Thoracic aorta (tissue), 2 donors: ENCODE data around the gene ETFDH. TPM values are rescaled to one million over a fixed set of nuclear protein-coding genes. Genes with fewer than 3 reads are reported as not detected.

Source experiments
- ATAC-seq: fragments of 150-250 bp; one replicate; pipeline ENCODE4 v1.8.0; 2017; ENCODE audit warnings: low read depth; ENCODE audit not compliant: insufficient number of reproducible peaks, low FRiP score
- DNase-seq: peaks from one replicate; pipeline ENCODE4 v3.0.0-alpha.2; 2020; ENCODE audit warnings: low spot score
- H3K27ac ChIP-seq, 2 donors: fragments of 200-600 bp; sonication (generic); 1 replicate in 1 of 2; 2 replicates in 1 of 2; pipeline ENCODE4 v1.5.1; 2016; ENCODE audit warnings: mild to moderate bottlenecking in 2 of 2, moderate library complexity in 2 of 2
- H3K27me3 ChIP-seq: fragments of 200-600 bp; sonication (generic); replicated peaks from 2 replicates; pipeline ENCODE4 v1.6.0; 2016; ENCODE audit warnings: mild to moderate bottlenecking; ENCODE audit not compliant: insufficient read depth
- H3K36me3 ChIP-seq: fragments of 200-600 bp; sonication (generic); one replicate; pipeline ENCODE4 v1.5.1; 2016
- H3K4me1 ChIP-seq, 2 donors: fragments of 200-600 bp; sonication (generic); 1 replicate in 1 of 2; 2 replicates in 1 of 2; pipeline versions ENCODE4 v1.5.1 to v1.6.0; 2016; ENCODE audit warnings: low read depth in 2 of 2, mild to moderate bottlenecking in 1 of 2; ENCODE audit not compliant: control insufficient read depth in 1 of 2
- H3K4me3 ChIP-seq: fragments of 200-600 bp; sonication (generic); 2 replicates; pipeline ENCODE4 v1.5.1; 2016; ENCODE audit warnings: mild to moderate bottlenecking
- H3K9me3 ChIP-seq: fragments of 200-600 bp; sonication (generic); 2 replicates; pipeline ENCODE4 v1.5.1; 2016
- total RNA-seq, 2 donors: library from RNA; depleted of rRNA; stranded (reverse); fragments of >200 nt; gene quantifications; one replicate each; pipeline versions ENCODE4 v1.1.0 to v1.2.3, GENCODE V29; 2016
- TF ChIP-seq, protein P1 (sequence below): fragments of 200-600 bp; sonication (generic); IDR thresholded peaks from one replicate; pipeline ENCODE4 v1.5.1; 2019; ENCODE audit warnings: antibody characterized with exemption

The ETFDH gene
- total RNA-seq, 2 donors from 2014 or later = 15.6 to 18.6 TPM

DNA sequence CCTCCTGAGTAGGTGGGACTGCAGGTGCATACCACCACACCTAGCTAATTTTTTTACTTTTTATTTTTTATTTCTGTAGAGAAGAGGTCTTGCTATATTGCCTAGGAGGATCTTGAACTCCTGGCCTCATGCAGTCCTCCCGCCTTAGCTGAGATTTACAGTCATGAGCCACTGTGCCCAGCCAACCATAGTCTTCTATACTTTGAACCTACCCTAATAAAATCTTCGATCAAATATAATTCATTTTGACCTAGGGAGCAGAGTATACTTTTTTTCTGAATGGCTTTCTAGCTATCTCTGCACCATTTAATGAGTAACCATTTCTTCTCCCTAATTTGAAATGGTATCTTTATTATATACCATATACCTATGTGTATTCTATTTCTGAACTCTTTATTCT is 6.7 kb downstream of the ETFDH start:
- H3K4me1 ChIP-seq = peaks cover 0 to under 1% of the 10 kb centered on the region in 2 donors
- no peak overlapping the region for H3K27ac ChIP-seq
- H3K4me3 ChIP-seq = no peak overlapping the region
- no peak for DNase-seq
- H3K9me3 ChIP-seq = no peaks in the 10 kb centered on the region
- H3K27me3 ChIP-seq = no peaks in the 10 kb centered on the region
- TF ChIP-seq, protein P1, sequence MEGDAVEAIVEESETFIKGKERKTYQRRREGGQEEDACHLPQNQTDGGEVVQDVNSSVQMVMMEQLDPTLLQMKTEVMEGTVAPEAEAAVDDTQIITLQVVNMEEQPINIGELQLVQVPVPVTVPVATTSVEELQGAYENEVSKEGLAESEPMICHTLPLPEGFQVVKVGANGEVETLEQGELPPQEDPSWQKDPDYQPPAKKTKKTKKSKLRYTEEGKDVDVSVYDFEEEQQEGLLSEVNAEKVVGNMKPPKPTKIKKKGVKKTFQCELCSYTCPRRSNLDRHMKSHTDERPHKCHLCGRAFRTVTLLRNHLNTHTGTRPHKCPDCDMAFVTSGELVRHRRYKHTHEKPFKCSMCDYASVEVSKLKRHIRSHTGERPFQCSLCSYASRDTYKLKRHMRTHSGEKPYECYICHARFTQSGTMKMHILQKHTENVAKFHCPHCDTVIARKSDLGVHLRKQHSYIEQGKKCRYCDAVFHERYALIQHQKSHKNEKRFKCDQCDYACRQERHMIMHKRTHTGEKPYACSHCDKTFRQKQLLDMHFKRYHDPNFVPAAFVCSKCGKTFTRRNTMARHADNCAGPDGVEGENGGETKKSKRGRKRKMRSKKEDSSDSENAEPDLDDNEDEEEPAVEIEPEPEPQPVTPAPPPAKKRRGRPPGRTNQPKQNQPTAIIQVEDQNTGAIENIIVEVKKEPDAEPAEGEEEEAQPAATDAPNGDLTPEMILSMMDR = no peak
- no peak for ATAC-seq
- H3K36me3 ChIP-seq = no peaks in the 10 kb centered on the region

DNA sequence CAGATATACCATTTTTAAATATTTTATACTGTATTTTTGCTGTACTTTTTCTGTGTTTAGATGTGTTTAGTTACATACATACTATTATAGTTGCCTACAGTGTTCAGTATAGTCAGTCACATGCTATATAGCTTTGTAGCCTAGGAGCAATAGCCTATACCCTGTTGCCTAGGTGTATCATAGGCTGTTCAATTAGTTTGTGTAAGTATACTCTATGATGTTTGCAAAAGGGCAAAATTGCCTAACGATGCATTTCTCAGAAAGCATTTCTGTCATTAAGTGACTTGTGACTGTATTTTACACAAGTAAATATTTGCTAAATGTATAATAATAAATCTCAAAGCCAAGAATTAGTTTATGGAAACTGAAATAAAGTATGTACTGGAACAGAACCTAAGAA is 9.5 kb downstream of the ETFDH start:
- Histone ChIP-seq H3K27me3 (no peaks in the 10 kb centered on the region), H3K9me3 (no peaks in the 10 kb centered on the region), H3K4me1 (no peaks in the 10 kb centered on the region), H3K4me3 (no peak overlapping the region), H3K36me3 (peaks cover 3% of the 10 kb centered on the region), H3K27ac (no peak overlapping the region)
- ATAC-seq (no peak), DNase-seq (no peak)
- TF ChIP-seq, protein P1 = no peak

DNA sequence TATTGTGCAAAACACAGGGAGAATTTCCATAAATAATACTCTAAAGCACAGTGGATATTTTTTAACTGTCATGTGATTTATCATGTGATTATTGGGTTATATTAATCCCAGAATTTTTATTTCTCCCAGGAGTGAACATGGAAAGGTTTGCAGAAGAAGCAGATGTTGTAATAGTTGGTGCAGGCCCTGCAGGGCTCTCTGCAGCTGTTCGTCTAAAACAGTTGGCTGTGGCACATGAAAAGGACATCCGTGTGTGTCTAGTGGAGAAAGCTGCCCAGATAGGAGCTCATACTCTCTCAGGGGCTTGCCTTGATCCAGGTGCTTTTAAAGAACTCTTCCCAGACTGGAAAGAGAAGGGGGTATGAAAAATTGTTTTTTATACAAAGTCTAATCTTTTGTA is 10.0 kb downstream of the ETFDH start:
- H3K27me3 ChIP-seq = no peaks in the 10 kb centered on the region
- no peak for DNase-seq
- no peaks in the 10 kb centered on the region for H3K9me3 ChIP-seq
- ATAC-seq = no peak
- H3K36me3 ChIP-seq = peaks cover 3% of the 10 kb centered on the region
- H3K4me1 ChIP-seq = no peaks in the 10 kb centered on the region
- H3K4me3 ChIP-seq = no peak overlapping the region
- no peak overlapping the region for H3K27ac ChIP-seq
- TF ChIP-seq, protein P1 = no peak

DNA sequence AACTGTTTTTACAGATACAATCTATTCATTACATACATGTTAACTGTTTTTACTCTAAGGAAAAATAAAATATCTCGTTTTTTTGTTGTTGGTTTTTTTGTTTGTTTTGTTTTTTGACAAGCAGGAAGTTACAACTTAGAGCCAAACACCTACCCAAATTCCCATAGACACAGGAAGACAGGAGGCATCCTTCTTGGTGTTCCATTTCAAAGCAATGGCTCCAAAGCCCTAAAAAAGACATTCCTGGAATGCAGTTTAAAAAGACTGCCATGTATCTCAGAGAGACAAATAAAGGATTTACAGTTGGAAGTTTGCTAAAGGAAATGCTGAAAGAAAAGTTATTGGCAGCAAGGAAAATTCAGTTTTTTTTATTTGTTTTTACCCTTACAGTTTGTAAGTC is 16.7 kb downstream of the ETFDH start:
- no peak for ATAC-seq
- Histone ChIP-seq H3K4me3 (no peak overlapping the region), H3K36me3 (peaks cover 15% of the 10 kb centered on the region), H3K27me3 (no peaks in the 10 kb centered on the region), H3K27ac (no peak overlapping the region), H3K9me3 (no peaks in the 10 kb centered on the region), H3K4me1 (no peaks in the 10 kb centered on the region)
- no peak for DNase-seq
- TF ChIP-seq, protein P1 = no peak

DNA sequence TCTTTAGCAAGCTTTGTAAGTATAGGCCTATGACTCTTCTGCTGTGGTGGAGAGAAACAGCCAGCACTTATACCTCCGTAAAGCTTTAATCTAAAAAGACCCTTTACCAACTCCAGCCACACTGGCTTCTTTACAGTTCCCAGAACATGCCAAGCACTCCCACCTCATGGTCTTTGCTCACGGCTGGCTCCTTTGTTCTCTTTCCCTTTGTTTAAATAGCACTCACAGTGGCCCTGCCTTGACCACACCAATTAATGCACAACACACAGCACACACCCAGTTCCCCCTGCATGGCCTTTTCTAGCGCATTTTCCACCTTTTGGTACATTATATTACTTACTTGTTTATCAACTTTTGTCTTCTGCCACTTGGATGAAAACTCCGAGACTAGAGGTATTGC is 32.2 kb downstream of the ETFDH start:
- Histone ChIP-seq H3K4me3 (no peak overlapping the region), H3K4me1 (no peaks in the 10 kb centered on the region), H3K27ac (no peak overlapping the region), H3K9me3 (no peaks in the 10 kb centered on the region), H3K27me3 (no peaks in the 10 kb centered on the region), H3K36me3 (peaks cover 19% of the 10 kb centered on the region)
- ATAC-seq (no peak), DNase-seq (no peak)
- TF ChIP-seq, protein P1 = no peak
